ENCODE data around the gene COL4A1.

COL4A1 gene

DNA sequence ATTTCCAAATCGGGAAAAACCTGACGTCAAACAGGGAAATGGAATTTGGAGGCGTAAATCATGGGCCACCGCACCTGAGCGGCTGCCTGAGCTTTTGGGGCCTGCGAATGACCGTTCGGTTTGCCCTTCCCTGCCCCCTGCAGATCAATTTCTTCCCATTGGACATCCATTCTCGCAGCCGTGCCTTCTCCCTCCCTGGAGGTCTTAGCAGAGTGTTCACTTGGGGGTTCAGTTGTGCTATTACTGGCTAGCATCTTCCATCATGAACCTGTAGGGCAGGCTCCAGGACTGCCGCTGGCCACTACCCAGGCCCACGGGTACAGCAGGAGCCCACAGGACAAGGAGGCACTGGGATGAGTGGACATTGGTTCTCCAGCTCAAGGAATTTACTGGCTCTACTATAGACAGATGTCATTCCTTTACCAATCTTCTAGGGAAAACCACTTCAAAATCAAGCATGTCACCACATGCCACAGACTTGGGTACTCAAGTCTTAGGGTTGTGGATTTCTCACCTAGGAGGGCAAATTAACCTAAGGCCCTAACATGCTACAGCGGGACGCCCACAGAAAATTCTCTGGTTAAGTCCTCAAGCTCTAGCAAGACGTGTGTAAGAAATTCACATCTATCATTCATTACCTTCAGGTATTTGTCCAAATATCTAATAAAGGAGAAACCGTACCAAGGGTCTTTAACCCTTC, 75.5 kb downstream of the COL4A1 start:
- no peaks in the 10 kb centered on the region for H4K20me1 ChIP-seq (ENCODE audit: insufficient read depth, low read length)
- no peaks in the 10 kb centered on the region for H3K9me2 ChIP-seq (replicated peaks; ENCODE audit: insufficient read depth, low read length)
- H3K27ac ChIP-seq (ENCODE audit: low read length), result no peak overlapping the region
- H3K9me3 ChIP-seq (replicated peaks; ENCODE audit: insufficient read depth, low read length), result no peaks in the 10 kb centered on the region
- no peak overlapping the region for H3K9ac ChIP-seq (ENCODE audit: low read length)
- no peaks in the 10 kb centered on the region for H3F3A ChIP-seq (ENCODE audit: insufficient read depth, low read length)
- no peak for DNase-seq
- H3K36me3 ChIP-seq (replicated peaks; ENCODE audit: insufficient read depth, low read length), result no peaks in the 10 kb centered on the region
- no peaks in the 10 kb centered on the region for H3K4me1 ChIP-seq (ENCODE audit: low read length)
- H2AFZ ChIP-seq (ENCODE audit: low read length), result no peak overlapping the region
- no peak overlapping the region for H3K4me3 ChIP-seq (ENCODE audit: low read length)
- H3K4me2 ChIP-seq (ENCODE audit: low read depth, low read length), result no peak overlapping the region
- TF ChIP-seq EZH2phosphoT487 (IDR thresholded peaks at IDR 0.05; ENCODE audit: low read length), result no peak
- TF ChIP-seq EZH2 (optimal IDR thresholded peaks at IDR 0.05; ENCODE audit: low read depth, low read length), result no peak
- TF ChIP-seq, protein P1, sequence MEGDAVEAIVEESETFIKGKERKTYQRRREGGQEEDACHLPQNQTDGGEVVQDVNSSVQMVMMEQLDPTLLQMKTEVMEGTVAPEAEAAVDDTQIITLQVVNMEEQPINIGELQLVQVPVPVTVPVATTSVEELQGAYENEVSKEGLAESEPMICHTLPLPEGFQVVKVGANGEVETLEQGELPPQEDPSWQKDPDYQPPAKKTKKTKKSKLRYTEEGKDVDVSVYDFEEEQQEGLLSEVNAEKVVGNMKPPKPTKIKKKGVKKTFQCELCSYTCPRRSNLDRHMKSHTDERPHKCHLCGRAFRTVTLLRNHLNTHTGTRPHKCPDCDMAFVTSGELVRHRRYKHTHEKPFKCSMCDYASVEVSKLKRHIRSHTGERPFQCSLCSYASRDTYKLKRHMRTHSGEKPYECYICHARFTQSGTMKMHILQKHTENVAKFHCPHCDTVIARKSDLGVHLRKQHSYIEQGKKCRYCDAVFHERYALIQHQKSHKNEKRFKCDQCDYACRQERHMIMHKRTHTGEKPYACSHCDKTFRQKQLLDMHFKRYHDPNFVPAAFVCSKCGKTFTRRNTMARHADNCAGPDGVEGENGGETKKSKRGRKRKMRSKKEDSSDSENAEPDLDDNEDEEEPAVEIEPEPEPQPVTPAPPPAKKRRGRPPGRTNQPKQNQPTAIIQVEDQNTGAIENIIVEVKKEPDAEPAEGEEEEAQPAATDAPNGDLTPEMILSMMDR (IDR thresholded peaks at IDR 0.05; ENCODE audit: low read length), result no peak
- no peaks in the 10 kb centered on the region for H3K79me2 ChIP-seq (ENCODE audit: low read length)
- H3K27me3 ChIP-seq (replicated peaks; ENCODE audit: insufficient read depth, low read length), result no peaks in the 10 kb centered on the region

DNA sequence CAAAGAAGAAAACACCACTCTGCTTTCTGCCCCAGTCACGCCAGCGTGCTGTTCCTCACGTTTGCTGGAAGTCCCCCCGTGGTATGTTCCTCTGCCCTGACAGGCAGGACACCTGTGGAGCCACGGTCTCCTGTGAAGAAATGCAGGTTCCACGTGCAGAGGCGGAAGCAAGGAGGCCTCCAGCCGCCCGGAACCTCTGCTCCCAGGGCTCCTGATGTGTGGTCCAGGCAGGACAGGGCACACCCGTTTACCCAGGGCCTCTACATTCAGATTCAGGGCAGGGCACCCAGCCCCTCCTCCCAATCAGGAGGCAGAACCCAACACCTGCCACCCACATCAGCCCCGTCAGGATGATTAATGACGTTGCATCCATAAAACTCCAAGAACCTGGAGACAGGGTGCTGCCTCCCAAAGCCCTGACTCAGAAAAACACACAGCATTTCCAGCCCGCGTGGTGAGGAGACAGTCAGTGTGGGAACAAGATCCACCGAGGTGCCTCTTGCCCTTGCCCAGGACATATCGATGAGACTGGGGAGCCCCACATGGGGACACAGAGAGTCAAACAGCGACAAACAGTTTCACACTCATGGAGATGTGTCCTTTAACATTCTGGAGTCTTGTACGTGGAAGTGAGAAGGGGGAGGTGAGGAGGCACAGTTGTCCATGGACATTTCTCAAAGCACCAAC, 76.2 kb downstream of the COL4A1 start:
- Histone ChIP-seq H2AFZ (ENCODE audit: low read length) (no peak overlapping the region), H3K79me2 (ENCODE audit: low read length) (no peaks in the 10 kb centered on the region), H3K9me3 (replicated peaks; ENCODE audit: insufficient read depth, low read length) (no peaks in the 10 kb centered on the region), H4K20me1 (ENCODE audit: insufficient read depth, low read length) (no peaks in the 10 kb centered on the region), H3K4me1 (ENCODE audit: low read length) (no peaks in the 10 kb centered on the region), H3K9ac (ENCODE audit: low read length) (no peak overlapping the region), H3F3A (ENCODE audit: insufficient read depth, low read length) (no peaks in the 10 kb centered on the region), H3K36me3 (replicated peaks; ENCODE audit: insufficient read depth, low read length) (no peaks in the 10 kb centered on the region), H3K27ac (ENCODE audit: low read length) (no peak overlapping the region), H3K4me2 (ENCODE audit: low read depth, low read length) (no peak overlapping the region), H3K4me3 (ENCODE audit: low read length) (no peak overlapping the region), H3K27me3 (replicated peaks; ENCODE audit: insufficient read depth, low read length) (no peaks in the 10 kb centered on the region), H3K9me2 (replicated peaks; ENCODE audit: insufficient read depth, low read length) (no peaks in the 10 kb centered on the region)
- TF ChIP-seq EZH2 (optimal IDR thresholded peaks at IDR 0.05; ENCODE audit: low read depth, low read length) (no peak), EZH2phosphoT487 (IDR thresholded peaks at IDR 0.05; ENCODE audit: low read length) (no peak)
- TF ChIP-seq, protein P1 (IDR thresholded peaks at IDR 0.05; ENCODE audit: low read length), result no peak
- no peak for DNase-seq

DNA sequence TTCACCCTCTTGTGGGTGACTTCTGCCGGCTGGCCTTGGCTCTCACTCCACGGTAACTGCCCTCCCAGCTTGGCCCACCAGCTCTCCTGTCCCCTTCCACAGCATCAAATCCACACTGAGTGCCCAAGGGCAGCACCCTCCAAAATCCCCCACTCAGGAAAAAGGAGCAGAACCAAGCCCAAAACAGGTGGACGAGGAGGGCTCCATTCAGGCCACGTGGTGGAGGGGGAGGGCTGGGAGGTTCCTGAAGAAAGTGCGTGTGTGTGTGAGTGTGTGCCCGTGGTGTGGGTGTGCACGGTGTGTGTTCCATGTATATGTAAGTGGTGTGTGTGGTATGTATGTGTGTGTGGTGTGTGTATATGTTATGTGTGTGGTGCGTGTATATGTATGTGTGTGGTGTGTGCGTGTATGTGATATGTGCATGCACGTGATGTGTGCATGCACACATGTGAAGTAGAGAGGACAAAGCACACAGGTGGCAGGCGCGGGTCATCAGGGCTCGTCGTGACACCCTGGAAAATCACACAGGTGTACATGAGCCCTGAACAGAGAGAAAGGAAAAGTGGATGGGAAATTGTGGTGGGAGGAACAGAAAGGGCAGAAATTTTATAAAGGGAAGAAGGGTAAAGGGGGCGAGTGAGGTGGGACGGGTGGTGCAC, 76.9 kb downstream of the COL4A1 start:
- Histone ChIP-seq H3K27ac (ENCODE audit: low read length) (no peak overlapping the region), H3K4me3 (ENCODE audit: low read length) (no peak overlapping the region)
- no peak for TF ChIP-seq EZH2phosphoT487 (IDR thresholded peaks at IDR 0.05; ENCODE audit: low read length)
- TF ChIP-seq, protein P1 (IDR thresholded peaks at IDR 0.05; ENCODE audit: low read length), result no peak
- no peak for TF ChIP-seq EZH2 (optimal IDR thresholded peaks at IDR 0.05; ENCODE audit: low read depth, low read length)

More for the DNA sequence above, 76.9 kb downstream of the COL4A1 start:
- no peaks in the 10 kb centered on the region for H4K20me1 ChIP-seq (ENCODE audit: insufficient read depth, low read length)
- no peak overlapping the region for H2AFZ ChIP-seq (ENCODE audit: low read length)
- H3K9me2 ChIP-seq (replicated peaks; ENCODE audit: insufficient read depth, low read length), result no peaks in the 10 kb centered on the region
- H3K9me3 ChIP-seq (replicated peaks; ENCODE audit: insufficient read depth, low read length), result no peaks in the 10 kb centered on the region
- H3K27me3 ChIP-seq (replicated peaks; ENCODE audit: insufficient read depth, low read length), result no peaks in the 10 kb centered on the region
- no peak overlapping the region for H3K4me2 ChIP-seq (ENCODE audit: low read depth, low read length)
- no peaks in the 10 kb centered on the region for H3K79me2 ChIP-seq (ENCODE audit: low read length)
- no peaks in the 10 kb centered on the region for H3F3A ChIP-seq (ENCODE audit: insufficient read depth, low read length)
- no peak overlapping the region for H3K9ac ChIP-seq (ENCODE audit: low read length)
- no peaks in the 10 kb centered on the region for H3K36me3 ChIP-seq (replicated peaks; ENCODE audit: insufficient read depth, low read length)
- no peak for DNase-seq
- no peaks in the 10 kb centered on the region for H3K4me1 ChIP-seq (ENCODE audit: low read length)

Data from MM.1S (cell line).